ENCODE data around the gene FAM222B.
"Not testable (repeated sequence)": the region's sequence is repeated elsewhere in the genome, so short reads cannot be mapped to it uniquely, and the experiment has no call there.

The FAM222B gene

GRCh38 chr17:28783161-28783560 is 59.4 kb downstream of the FAM222B start:
- no peak for DNase-seq (ENCODE audit: extremely low read depth in 1 of 2, low read depth in 1 of 2)

GRCh38 chr17:28779601-28780000 is 63.0 kb downstream of the FAM222B start:
- DNase-seq (ENCODE audit: extremely low read depth in 1 of 2, low read depth in 1 of 2): not testable (repeated sequence)

- no peak for DNase-seq (ENCODE audit: extremely low read depth in 1 of 2, low read depth in 1 of 2)
These were observed 65.4 kb downstream of the FAM222B start for GRCh38 chr17:28777178-28777577.

GRCh38 chr17:28774206-28774605 is 68.4 kb downstream of the FAM222B start:
- DNase-seq (ENCODE audit: extremely low read depth in 1 of 2, low read depth in 1 of 2): no peak

GRCh38 chr17:28773736-28774135 is 68.9 kb downstream of the FAM222B start:
- no peak for DNase-seq (ENCODE audit: extremely low read depth in 1 of 2, low read depth in 1 of 2)

GRCh38 chr17:28765038-28765437 is 77.6 kb downstream of the FAM222B start:
- DNase-seq (ENCODE audit: extremely low read depth in 1 of 2, low read depth in 1 of 2): no peak

GRCh38 chr17:28763804-28764266 is 78.8 kb downstream of the FAM222B start:
- DNase-seq (ENCODE audit: extremely low read depth in 1 of 2, low read depth in 1 of 2): peak in 1 of 2 donors; percentile 65

GRCh38 chr17:28763137-28763799 is 79.3 kb downstream of the FAM222B start:
- DNase-seq (ENCODE audit: extremely low read depth in 1 of 2, low read depth in 1 of 2): no peak

- no peak for DNase-seq (ENCODE audit: extremely low read depth in 1 of 2, low read depth in 1 of 2)
These were observed 81.7 kb downstream of the FAM222B start for GRCh38 chr17:28760601-28761562.

GRCh38 chr17:28759256-28759865 is 83.2 kb downstream of the FAM222B start:
- DNase-seq (ENCODE audit: extremely low read depth in 1 of 2, low read depth in 1 of 2): no peak

GRCh38 chr17:28758411-28759121 is 84.0 kb downstream of the FAM222B start:
- DNase-seq (ENCODE audit: extremely low read depth in 1 of 2, low read depth in 1 of 2): no peak

- no peak for DNase-seq (ENCODE audit: extremely low read depth in 1 of 2, low read depth in 1 of 2)
These were observed 86.4 kb downstream of the FAM222B start for GRCh38 chr17:28756049-28756804.

GRCh38 chr17:28755486-28755885 is 87.1 kb downstream of the FAM222B start:
- no peak for DNase-seq (ENCODE audit: extremely low read depth in 1 of 2, low read depth in 1 of 2)

- DNase-seq (ENCODE audit: extremely low read depth in 1 of 2, low read depth in 1 of 2): no peak
These were observed 90.8 kb downstream of the FAM222B start for GRCh38 chr17:28751600-28752366.

GRCh38 chr17:28750178-28751047 is 92.2 kb downstream of the FAM222B start:
- peak; percentile 61 to 87 for DNase-seq (ENCODE audit: extremely low read depth in 1 of 2, low read depth in 1 of 2)

- no peak for DNase-seq (ENCODE audit: extremely low read depth in 1 of 2, low read depth in 1 of 2)
These were observed 92.9 kb downstream of the FAM222B start for GRCh38 chr17:28749516-28750177.

- no peak for DNase-seq (ENCODE audit: extremely low read depth in 1 of 2, low read depth in 1 of 2)
These were observed 93.6 kb downstream of the FAM222B start for GRCh38 chr17:28748852-28749515.

All from stimulated activated CD8-positive, alpha-beta memory T cell treated with anti-CD3 and anti-CD28 coated beads, Interleukin-7, amount 100 ng/mL, for 48 hours (primary cell).